Stimulated activated naive CD8-positive, alpha-beta T cell treated with anti-CD3 and anti-CD28 coated beads, Interleukin-15, Interleukin-2, amounts not matched to agents 100 ng/mL and 50 ng/mL, for 24 hours (primary cell): ENCODE data around the gene ADAMTSL5.

ENCODE experiments used
- H3K27ac Mint-ChIP-seq: one replicate; pipeline ENCODE4 v1.8.0; 2021; ENCODE audit warnings: mild to moderate bottlenecking, mixed read lengths
- H3K27me3 Mint-ChIP-seq: one replicate; pipeline ENCODE4 v1.8.0; 2021; ENCODE audit warnings: mixed read lengths
- H3K36me3 Mint-ChIP-seq: one replicate; pipeline ENCODE4 v1.8.0; 2021; ENCODE audit warnings: low read depth, mixed read lengths
- H3K4me1 Mint-ChIP-seq: one replicate; pipeline ENCODE4 v1.8.0; 2021; ENCODE audit warnings: low read depth, mixed read lengths
- H3K4me3 Mint-ChIP-seq: one replicate; pipeline ENCODE4 v1.8.0; 2021; ENCODE audit warnings: mild to moderate bottlenecking, mixed read lengths
- H3K9me3 Mint-ChIP-seq: one replicate; pipeline ENCODE4 v1.8.0; 2021; ENCODE audit warnings: mixed read lengths

Gene ADAMTSL5

DNA sequence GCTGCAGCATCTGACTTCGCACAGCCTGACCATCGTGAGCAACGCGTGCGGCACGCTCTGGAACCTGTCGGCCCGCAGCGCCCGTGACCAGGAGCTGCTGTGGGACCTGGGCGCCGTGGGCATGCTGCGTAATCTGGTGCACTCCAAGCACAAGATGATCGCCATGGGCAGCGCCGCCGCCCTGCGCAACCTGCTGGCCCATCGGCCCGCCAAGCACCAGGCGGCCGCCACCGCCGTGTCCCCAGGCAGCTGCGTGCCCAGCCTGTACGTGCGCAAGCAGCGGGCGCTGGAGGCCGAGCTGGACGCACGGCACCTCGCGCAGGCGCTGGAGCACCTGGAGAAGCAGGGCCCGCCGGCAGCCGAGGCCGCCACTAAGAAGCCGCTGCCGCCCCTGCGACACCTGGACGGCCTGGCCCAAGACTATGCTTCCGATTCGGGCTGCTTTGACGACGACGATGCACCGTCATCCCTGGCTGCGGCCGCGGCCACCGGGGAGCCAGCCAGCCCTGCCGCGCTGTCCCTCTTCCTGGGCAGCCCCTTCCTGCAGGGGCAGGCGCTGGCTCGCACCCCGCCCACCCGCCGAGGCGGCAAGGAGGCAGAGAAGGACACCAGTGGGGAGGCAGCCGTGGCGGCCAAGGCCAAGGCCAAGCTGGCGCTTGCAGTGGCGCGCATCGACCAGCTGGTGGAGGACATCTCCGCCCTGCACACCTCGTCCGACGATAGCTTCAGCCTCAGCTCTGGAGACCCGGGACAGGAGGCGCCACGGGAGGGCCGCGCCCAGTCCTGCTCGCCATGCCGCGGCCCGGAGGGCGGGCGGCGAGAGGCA lies 47.4 kb downstream of the ADAMTSL5 start:
- H3K4me1 Mint-ChIP-seq = peaks cover 7% of the 10 kb centered on the region
- no peak overlapping the region for H3K4me3 Mint-ChIP-seq
- H3K9me3 Mint-ChIP-seq = no peaks in the 10 kb centered on the region
- no peaks in the 10 kb centered on the region for H3K36me3 Mint-ChIP-seq
- H3K27me3 Mint-ChIP-seq = no peaks in the 10 kb centered on the region
- H3K27ac Mint-ChIP-seq = no peak overlapping the region

DNA sequence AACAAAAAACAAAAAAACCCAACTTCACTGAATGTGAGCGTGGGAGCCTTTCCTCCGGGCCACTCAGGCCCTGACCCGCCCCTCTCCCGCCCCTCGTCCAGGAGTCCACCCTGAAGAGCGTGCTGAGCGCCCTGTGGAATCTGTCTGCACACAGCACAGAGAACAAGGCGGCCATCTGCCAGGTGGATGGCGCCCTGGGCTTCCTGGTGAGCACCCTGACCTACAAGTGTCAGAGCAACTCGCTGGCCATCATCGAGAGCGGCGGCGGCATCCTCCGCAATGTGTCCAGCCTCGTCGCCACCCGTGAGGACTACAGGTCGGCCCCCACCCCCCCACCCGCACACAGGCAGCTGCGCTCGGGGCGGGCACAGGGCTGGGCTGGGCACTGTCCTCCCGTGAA lies 51.0 kb downstream of the ADAMTSL5 start:
- no peak overlapping the region for H3K4me3 Mint-ChIP-seq
- H3K9me3 Mint-ChIP-seq = no peaks in the 10 kb centered on the region
- H3K27ac Mint-ChIP-seq = no peak overlapping the region
- peaks cover 4% of the 10 kb centered on the region for H3K4me1 Mint-ChIP-seq
- no peaks in the 10 kb centered on the region for H3K36me3 Mint-ChIP-seq
- H3K27me3 Mint-ChIP-seq = peaks cover 16% of the 10 kb centered on the region

DNA sequence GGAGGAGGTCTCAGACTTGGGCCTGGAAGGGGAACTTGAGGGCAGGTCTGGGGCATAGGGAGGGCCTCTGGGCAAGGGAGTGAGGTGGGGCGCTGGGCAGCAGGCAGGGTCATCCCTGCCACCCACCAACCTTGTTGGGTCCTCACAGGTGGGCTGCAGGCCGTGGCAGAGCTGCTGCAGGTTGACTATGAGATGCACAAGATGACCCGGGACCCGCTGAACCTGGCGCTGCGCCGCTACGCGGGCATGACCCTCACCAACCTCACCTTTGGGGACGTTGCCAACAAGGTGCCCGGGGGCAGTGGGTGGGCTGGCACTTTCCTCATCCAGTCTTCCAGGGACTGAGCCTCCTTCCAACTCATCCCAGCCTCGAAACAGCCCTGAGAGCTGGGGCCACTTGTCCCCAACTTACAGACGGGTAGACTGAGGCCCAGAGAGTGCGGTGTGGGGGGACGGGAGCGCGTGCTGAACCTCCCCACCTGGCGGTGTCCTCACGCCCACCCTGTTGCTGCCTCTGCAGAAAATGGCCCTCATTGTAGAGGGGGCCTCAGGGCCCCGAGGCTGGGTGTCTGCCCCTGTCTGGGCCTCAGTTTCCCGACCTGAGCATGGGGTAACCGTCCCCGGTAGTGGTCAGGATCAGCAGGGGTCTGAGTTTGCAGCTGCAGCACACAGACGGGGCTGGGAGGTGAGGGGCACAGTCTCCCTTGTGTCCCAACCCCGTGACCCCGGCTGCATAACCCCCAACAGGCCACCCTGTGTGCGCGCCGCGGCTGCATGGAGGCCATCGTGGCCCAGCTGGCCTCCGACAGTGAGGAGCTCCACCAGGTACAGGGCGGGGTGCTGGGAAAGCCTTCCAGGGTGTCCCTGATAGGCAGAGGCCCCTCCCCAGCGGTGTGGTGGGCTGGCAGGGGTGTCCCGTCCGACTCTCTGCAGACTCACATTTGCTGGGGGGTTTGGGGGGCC lies 52.5 kb downstream of the ADAMTSL5 start:
- Mint-ChIP-seq H3K9me3 (no peaks in the 10 kb centered on the region), H3K27me3 (peaks cover 22% of the 10 kb centered on the region), H3K4me3 (no peak overlapping the region), H3K4me1 (peaks cover 6% of the 10 kb centered on the region), H3K27ac (no peak overlapping the region), H3K36me3 (no peaks in the 10 kb centered on the region)

DNA sequence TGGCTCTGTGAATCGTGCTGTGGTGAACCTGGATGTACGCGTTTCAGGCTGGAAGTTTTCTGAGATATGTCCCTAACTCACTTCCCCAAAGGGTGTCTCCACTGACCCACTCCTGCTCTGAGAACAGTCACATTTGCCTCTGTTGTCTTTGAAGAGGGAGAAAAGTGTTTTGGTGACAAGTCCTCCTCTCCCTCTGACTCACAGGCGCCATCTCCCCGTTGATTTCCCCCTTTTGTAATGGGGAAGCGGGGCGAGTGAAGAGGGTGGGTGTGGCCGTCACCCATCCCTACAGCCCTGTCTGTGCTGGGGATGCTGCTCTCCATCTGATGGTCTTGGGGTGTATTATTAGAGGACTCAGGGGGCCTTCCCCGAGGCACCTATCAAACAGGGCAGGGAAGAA lies 53.3 kb downstream of the ADAMTSL5 start:
- H3K4me3 Mint-ChIP-seq = no peak overlapping the region
- no peak overlapping the region for H3K27ac Mint-ChIP-seq
- no peaks in the 10 kb centered on the region for H3K9me3 Mint-ChIP-seq
- peaks cover 7% of the 10 kb centered on the region for H3K4me1 Mint-ChIP-seq
- peaks cover 25% of the 10 kb centered on the region for H3K27me3 Mint-ChIP-seq
- H3K36me3 Mint-ChIP-seq = no peaks in the 10 kb centered on the region

DNA sequence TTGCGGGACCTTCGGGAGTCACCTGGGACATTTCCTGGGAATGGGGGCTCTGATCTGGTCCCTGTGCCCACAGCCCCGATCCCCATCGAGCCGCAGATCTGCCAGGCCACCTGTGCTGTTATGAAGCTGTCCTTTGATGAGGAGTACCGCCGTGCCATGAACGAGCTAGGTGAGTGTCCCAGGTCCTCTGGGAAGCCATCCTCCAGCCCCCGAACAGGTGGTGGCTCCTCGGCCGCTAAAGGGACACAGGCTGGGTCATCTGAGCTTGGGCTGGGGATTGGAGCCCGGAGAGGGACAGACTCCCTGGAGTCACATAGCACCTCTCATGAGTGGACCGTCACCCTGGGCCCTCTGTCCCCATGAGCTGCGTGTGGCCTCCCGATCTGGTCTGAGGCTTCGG lies 54.9 kb downstream of the ADAMTSL5 start:
- H3K4me1 Mint-ChIP-seq = peaks cover 10% of the 10 kb centered on the region
- H3K27me3 Mint-ChIP-seq = peaks cover 33% of the 10 kb centered on the region
- no peak overlapping the region for H3K4me3 Mint-ChIP-seq
- H3K36me3 Mint-ChIP-seq = no peaks in the 10 kb centered on the region
- no peaks in the 10 kb centered on the region for H3K9me3 Mint-ChIP-seq
- H3K27ac Mint-ChIP-seq = no peak overlapping the region

DNA sequence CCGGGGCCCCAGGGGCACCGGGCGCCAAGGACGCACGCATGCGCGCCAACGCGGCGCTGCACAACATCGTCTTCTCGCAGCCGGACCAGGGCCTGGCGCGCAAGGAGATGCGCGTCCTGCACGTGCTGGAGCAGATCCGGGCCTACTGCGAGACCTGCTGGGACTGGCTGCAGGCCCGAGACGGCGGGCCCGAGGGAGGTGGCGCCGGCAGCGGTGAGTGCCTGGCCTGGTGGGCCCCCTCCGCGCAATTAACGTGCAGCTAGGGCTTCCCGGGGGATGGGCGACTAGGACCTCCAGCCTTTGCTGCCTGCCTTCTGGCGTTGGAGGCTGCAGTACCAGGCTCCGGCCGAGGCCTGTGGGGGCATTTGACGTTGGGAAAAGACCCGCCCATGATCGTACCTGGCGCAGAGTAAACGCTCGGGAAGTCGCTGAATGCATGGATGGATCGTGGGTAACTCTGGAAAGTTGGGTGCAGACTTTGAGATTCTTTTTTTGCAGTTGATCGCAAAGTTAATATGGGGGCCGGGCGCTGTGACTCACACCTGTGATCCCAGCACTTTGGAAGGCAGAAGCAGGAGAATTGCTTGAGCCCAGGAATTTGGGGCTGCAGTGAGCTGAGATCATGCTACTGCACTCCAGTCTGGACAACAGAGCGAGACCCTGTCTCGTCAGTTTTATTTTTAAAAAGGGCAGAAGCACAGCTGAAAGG lies 55.6 kb downstream of the ADAMTSL5 start:
- no peak overlapping the region for H3K27ac Mint-ChIP-seq
- H3K9me3 Mint-ChIP-seq = no peaks in the 10 kb centered on the region
- H3K4me1 Mint-ChIP-seq = peaks cover 10% of the 10 kb centered on the region
- peaks cover 35% of the 10 kb centered on the region for H3K27me3 Mint-ChIP-seq
- no peak overlapping the region for H3K4me3 Mint-ChIP-seq
- H3K36me3 Mint-ChIP-seq = no peaks in the 10 kb centered on the region

DNA sequence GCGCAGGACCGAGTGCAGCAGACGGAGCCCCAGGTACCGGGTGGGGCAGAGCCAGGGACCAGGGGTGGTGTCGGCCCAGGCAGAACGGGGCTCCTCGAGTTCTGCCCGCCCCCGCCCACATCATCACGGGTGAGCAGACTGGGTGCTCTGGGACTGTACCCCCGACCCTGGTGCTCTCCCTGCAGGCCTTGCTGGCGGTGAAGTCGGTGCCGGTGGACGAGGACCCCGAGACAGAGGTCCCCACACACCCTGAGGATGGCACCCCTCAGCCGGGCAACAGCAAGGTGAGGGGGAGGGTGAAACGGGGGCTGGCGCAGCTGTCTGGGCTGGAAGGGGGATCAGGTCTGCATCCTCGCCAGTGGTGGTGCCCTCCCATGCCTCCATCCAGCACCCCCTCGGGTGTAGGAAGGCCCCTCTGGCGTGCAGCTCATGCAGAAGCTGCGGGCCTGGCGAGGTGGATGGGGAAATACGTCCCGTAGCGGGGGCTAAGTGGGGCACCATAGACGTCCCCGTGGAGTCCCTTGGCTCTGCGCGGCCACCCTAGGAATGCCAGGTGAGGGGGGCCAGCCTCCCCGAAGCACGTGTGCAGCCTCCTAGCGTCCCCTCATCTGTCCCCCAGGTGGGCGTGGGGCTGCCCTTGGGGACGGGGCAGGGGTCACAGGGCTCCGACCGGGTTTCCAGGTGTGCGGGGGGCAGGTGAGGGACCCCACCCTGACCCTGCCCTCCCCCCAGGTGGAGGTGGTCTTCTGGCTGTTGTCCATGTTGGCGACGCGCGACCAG lies 56.5 kb downstream of the ADAMTSL5 start:
- no peak overlapping the region for H3K27ac Mint-ChIP-seq
- no peak overlapping the region for H3K4me3 Mint-ChIP-seq
- peaks cover 40% of the 10 kb centered on the region for H3K27me3 Mint-ChIP-seq
- H3K9me3 Mint-ChIP-seq = no peaks in the 10 kb centered on the region
- peaks cover 10% of the 10 kb centered on the region for H3K4me1 Mint-ChIP-seq
- H3K36me3 Mint-ChIP-seq = no peaks in the 10 kb centered on the region

DNA sequence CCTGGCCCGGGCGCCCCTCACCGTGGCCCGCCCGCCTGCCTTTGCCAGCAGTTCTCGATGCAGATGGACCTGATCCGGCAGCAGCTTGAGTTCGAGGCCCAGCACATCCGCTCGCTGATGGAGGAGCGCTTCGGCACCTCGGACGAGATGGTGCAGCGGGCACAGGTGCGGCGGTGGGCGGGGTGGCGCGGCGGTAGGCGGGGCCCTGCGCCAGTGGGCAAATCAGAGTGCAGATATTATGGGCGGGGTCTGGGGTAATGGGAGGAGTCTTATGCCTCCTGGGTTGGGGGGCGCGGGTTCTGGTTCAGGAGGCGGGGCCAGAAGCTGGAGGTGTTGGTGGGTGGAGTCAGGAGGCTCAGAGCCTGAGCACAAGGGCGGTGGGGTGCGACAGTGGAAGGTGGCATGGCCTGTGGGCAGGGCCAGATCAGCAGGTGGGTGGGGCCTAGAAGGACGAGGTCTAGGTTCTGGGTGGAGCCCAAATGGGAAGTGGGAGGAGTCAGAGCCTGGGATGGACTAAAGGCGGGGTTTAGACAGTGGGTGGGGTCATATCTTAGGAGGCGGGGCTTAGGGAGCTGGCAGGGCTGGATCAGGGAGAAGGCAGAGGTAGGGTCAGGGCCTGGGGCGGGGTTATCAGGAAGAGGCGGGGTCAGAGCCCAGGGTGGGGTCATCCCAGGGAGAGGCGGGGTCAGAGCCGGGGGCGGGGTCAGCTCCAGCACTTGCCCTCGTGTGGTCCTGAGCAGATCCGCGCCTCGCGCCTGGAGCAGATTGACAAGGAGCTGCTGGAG lies 57.3 kb downstream of the ADAMTSL5 start:
- no peaks in the 10 kb centered on the region for H3K36me3 Mint-ChIP-seq
- peaks cover 13% of the 10 kb centered on the region for H3K4me1 Mint-ChIP-seq
- no peak overlapping the region for H3K27ac Mint-ChIP-seq
- no peak overlapping the region for H3K4me3 Mint-ChIP-seq
- H3K9me3 Mint-ChIP-seq = no peaks in the 10 kb centered on the region
- peaks cover 48% of the 10 kb centered on the region for H3K27me3 Mint-ChIP-seq
